GDM1 (cell line): Measurements from ENCODE around the gene VSTM4.

Experiments used
- DNase-seq: peaks from one replicate; lab custom pipeline; 2025; lab: John Stamatoyannopoulos, UW

Gene VSTM4

GRCh38 chr10:49070701-49071100, 44.6 kb downstream of the VSTM4 start:
- DNase-seq, result no peak

- no peak for DNase-seq
Observed at GRCh38 chr10:49068672-49069217, 46.6 kb downstream of the VSTM4 start.

- DNase-seq, result no peak
Observed at GRCh38 chr10:49068209-49068608, 47.1 kb downstream of the VSTM4 start.

- DNase-seq, result no peak
Observed at GRCh38 chr10:49066944-49067730, 48.2 kb downstream of the VSTM4 start.

GRCh38 chr10:49062229-49062628, 53.1 kb downstream of the VSTM4 start:
- DNase-seq, result no peak

- DNase-seq, result no peak
Observed at GRCh38 chr10:49061667-49062066, 53.7 kb downstream of the VSTM4 start.

GRCh38 chr10:49058463-49059255, 56.7 kb downstream of the VSTM4 start:
- no peak for DNase-seq

GRCh38 chr10:49057231-49057880, 58.0 kb downstream of the VSTM4 start:
- DNase-seq, result no peak

- DNase-seq, result no peak
Observed at GRCh38 chr10:49056356-49056755, 59.0 kb downstream of the VSTM4 start.

- DNase-seq, result no peak
Observed at GRCh38 chr10:49055221-49055849, 60.0 kb downstream of the VSTM4 start.

GRCh38 chr10:49054753-49055152, 60.6 kb downstream of the VSTM4 start:
- DNase-seq, result no peak

- DNase-seq, result no peak
Observed at GRCh38 chr10:49053998-49054692, 61.2 kb downstream of the VSTM4 start.

GRCh38 chr10:49053053-49053997, 62.0 kb downstream of the VSTM4 start:
- DNase-seq, result no peak

GRCh38 chr10:49052069-49052468, 63.3 kb downstream of the VSTM4 start:
- no peak for DNase-seq

- DNase-seq, result no peak
Observed at GRCh38 chr10:49050906-49051305, 64.4 kb downstream of the VSTM4 start.

GRCh38 chr10:49050366-49050765, 65.0 kb downstream of the VSTM4 start:
- DNase-seq, result no peak

- DNase-seq, result no peak
Observed at GRCh38 chr10:49049660-49050059, 65.7 kb downstream of the VSTM4 start.

GRCh38 chr10:49047128-49047639, 68.1 kb downstream of the VSTM4 start:
- DNase-seq, result no peak

GRCh38 chr10:49044293-49045193, 70.8 kb downstream of the VSTM4 start:
- no peak for DNase-seq
